SKM-1 treated with dmso at 0.1 percent for 144 hours (cell line): Measurements from ENCODE around the gene PLEKHM1.

Experiments used
- DNase-seq: peaks from one replicate; lab custom pipeline; 2025; ENCODE audit not compliant: unreplicated experiment; lab: John Stamatoyannopoulos, UW

PLEKHM1 gene

DNA sequence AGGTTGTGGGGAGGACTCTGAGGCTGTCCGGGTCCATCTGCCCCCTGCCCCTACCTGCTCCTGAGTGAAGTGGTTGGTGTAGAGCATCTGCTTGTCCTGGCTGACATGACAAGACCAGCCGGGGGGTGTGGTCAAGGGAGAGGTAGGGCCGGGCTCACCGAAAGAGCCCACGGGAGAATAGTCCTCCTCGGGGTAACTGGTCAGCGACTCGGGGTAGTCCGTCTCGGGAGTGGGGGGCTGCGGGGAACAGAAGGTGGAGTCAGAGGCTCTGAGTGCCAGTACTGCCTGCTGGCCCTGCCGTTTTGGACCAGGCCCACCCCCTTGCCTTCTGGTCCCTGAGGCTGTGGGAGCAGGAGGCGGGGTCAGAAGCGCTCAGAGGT is 85.7 kb downstream of the PLEKHM1 start:
- DNase-seq, result no peak

GRCh38 chr17:45403906-45404490 is 86.5 kb downstream of the PLEKHM1 start:
- DNase-seq, result no peak

DNA sequence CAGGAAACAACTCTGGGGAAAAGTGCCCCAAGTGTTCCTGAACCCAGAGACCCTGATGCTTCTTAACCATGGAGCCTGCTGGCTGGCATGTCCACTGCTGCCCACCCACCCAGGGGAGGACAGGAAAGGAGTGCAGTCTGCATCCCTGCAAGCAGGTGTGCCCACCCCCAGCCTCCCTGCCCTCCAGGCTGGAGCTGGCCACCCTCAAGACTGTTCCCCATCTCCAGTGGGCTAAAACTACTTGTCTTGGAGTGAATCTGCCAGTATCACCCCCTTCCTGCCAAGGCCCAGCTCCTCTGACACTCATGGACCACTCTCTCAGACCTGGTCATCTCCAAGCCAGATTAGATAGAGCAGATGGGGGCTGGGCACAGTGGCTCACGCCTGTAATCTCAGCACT is 87.6 kb downstream of the PLEKHM1 start:
- DNase-seq, result no peak

DNA sequence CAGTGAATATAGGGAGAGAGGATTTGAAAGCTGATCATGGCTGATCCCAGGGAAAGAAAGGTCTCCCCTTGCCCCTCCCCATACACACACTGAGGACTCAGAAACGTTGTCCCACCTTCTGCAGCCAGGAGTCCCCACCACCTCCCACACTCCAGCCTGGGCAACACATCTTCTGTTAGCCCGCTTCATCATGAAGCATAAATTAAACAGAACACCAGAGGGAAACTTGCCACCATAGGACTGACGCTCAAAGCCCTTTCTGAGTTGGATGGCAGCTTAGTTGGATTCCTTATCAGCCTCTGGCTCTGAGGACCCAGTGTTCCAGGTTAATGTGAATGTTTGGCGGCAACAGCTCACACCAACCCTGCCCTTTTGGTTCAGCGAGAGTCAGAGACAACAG is 91.7 kb downstream of the PLEKHM1 start:
- DNase-seq, result no peak

GRCh38 chr17:45397796-45398195 is 92.7 kb downstream of the PLEKHM1 start:
- no peak for DNase-seq

GRCh38 chr17:45396496-45397205 is 93.9 kb downstream of the PLEKHM1 start:
- no peak for DNase-seq

DNA sequence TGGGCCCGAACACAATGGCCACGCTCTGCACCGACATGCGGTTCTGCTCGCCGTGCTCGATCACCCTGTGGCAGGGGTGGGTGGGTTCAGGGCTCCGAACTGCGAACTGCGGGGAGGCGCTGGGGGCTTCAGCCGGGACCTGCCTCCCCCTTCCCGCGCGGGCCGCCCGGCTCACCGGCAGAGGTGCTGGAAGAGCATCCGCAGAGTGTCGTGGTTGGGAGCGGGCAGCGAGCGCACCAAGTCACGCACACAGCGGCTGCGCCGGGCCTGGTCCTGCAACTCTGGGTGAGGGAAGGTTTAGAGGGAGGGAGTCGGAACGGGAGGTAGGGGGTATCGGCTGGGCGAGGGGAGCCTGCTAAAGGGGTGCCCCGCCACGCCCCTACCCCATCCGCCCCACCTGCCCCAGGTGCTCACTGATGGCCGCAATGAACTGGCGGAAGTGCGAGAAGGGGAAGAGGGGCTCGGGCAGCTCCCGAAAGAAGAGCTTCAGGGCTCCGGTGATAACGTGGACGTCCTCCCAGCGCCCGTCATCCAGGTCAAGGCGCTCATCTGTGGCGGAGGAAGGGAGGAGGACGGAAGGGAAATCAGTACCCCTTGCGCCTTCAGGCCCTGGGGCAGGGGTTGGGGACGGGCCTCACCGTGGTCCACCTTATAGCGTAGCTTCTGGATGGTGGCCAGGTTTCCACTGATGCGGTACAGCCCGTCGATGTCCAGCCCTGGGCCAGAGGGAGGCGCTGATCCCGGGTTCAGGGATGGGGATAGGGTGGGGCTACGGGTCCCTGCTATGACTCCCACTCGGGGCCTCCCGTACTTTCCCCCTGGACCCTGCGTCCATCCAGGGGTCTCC is 94.7 kb downstream of the PLEKHM1 start:
- no peak for DNase-seq

GRCh38 chr17:45394913-45395568 is 95.5 kb downstream of the PLEKHM1 start:
- DNase-seq, result no peak

DNA sequence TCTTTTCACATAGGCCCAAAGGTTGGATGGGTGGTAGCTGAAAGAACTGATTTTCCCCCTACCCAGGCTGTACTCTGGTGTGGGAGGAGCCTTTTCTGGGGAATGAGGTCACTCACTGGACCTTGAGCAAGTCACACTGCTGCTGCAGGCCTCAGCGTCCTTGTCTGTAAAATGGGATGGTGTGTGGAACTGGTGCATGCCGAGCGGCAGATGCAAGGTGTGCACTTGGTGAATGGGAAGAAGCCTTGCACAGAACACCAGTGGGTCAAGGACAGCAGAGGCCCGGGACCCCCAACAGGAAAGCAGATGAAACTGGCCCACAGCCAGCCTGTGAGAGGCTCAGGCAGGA is 96.0 kb downstream of the PLEKHM1 start:
- no peak for DNase-seq

- no peak for DNase-seq
Observed at GRCh38 chr17:45394091-45394490, 96.4 kb downstream of the PLEKHM1 start.

- DNase-seq, result no peak
Observed at GRCh38 chr17:45393411-45393810, 97.1 kb downstream of the PLEKHM1 start.

DNA sequence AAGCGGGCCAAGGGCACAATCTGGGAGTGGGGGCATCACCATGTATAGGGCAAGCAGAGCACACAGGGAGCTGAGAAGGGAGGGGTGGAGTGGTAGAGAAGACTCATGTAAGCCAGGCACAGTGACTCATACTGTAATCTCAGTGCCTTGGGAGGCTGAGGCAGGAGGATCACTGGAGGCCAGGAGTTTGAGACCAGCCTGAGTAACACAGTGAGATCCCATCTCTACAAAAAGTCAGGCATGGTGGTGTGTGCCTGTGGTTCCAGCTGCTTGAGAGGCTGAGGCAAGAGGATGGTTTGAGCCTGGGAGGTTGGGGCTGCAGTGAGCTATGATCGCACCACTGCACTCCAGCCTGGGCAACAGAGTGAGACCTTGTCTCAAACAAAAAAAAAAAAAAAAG is 98.6 kb downstream of the PLEKHM1 start:
- no peak for DNase-seq

- DNase-seq, result no peak
Observed at GRCh38 chr17:45391291-45391690, 99.2 kb downstream of the PLEKHM1 start.

GRCh38 chr17:45389354-45389753 is 101.2 kb downstream of the PLEKHM1 start:
- no peak for DNase-seq

DNA sequence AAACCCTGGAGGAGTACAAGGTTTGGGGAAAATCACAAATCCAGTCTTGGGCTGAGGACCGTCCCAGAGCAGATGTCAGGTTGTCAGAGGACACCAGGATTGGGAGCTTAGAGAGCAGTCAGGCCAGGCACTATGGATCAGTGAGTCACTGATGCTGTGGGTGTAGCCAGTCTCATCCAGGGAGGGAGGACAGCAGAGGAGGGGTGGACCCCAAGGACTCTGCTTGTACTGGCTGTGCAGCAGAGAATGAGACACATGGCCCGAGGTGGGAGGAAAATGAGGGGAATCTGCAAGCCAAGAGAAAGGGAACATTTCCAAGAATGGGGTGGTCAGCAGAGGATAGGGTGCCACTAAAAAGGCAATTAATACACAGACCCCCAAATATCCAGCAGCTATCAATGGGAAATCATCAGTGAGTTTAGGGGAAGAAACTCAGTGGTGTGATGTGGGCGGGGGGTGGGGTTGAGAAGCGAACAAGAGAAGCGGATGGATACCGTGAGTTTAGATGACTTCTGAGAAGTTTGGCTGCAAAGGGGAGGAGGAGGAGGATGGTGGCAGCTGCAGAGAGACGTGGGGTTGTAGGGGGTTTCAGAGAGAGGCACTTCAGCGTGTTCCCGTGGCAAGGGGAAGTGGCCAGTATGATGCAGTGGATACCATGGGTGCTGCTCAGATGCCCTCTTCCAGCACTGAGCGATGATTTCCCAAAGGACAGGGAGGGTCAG is 101.8 kb downstream of the PLEKHM1 start:
- no peak for DNase-seq

- DNase-seq, result no peak
Observed at GRCh38 chr17:45387739-45388138, 102.8 kb downstream of the PLEKHM1 start.

GRCh38 chr17:45386178-45386577 is 104.3 kb downstream of the PLEKHM1 start:
- DNase-seq, result no peak
